SKM-1 treated with dmso at 0.1 percent for 144 hours (cell line): Measurements from ENCODE around the gene MGAM2.

Experiments
- DNase-seq: peaks from one replicate; lab custom pipeline; 2025; ENCODE audit not compliant: unreplicated experiment; lab: John Stamatoyannopoulos, UW

The MGAM2 gene

DNA sequence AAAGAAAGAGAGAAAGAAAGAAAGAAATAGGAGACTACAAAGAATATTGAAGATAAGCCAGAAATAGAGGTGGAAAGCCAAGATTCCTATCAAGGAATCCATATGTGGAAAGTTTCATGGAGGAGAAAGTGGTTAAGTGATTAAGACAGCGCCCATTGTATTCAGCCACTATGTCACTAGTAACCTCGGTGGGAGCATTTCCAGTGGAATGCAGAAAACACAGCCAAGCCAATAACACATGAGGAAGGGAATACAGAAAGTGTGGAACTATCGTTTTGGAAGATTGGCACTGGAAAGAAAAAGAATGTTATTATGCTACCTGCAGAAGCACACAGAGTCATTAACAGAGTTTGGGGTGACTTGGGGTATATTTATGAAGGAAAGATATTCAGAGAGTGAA, 2.7 kb downstream of the MGAM2 start:
- no peak for DNase-seq

DNA sequence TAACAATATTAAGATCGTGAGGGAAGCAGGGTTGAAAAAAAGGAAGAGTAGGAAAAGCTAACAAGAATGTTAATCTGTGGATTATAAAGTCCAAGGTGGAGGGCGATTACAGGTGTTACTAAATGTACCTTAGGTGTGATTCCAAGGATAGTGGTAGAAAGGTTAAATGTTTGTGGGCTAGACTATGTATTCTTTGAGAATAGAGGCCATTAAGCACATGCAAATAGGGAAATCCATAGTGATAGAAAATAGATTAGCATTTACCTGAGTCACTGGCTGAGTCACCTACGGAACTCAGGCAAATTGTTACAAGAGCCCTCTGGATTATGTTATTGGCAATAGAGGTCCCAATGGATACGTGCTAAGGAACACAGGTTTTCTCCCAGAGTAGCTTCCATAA, 9.0 kb downstream of the MGAM2 start:
- no peak for DNase-seq

- DNase-seq = no peak
These were observed 11.7 kb downstream of the MGAM2 start for GRCh38 chr7:142123184-142123583.

DNA sequence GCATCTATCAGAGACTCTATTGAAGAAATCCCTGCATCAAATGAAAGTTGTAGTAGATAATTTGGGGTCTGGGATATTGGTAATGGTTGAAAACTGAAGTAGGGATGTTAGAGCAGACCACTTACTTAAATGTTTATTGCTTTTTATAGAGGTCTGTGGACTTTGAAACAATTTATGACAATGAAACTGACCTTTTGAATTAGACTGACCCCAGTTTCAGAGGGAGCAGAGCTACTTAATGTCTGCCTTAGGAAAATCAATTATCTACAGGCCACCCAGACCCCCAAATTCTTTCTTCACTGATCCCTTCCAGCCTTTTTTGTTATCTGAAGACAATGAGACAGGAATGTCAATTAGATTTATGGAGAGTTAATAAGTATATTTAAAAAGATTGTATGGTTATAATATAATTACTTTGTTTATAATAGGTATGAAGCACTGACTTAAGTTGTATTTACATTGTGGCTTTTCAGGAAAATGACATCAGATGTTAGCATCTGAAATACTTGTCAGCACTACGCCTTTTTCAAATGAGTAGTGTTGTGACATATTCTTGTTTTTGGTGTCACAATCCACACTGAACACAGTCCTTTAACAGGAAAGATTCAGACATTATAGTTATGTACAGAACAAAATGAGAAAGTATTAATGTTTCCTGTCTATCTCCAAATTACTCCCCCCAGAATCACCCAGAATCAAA, 13.9 kb downstream of the MGAM2 start:
- no peak for DNase-seq

GRCh38 chr7:142130267-142130666, 18.7 kb downstream of the MGAM2 start:
- no peak for DNase-seq

DNA sequence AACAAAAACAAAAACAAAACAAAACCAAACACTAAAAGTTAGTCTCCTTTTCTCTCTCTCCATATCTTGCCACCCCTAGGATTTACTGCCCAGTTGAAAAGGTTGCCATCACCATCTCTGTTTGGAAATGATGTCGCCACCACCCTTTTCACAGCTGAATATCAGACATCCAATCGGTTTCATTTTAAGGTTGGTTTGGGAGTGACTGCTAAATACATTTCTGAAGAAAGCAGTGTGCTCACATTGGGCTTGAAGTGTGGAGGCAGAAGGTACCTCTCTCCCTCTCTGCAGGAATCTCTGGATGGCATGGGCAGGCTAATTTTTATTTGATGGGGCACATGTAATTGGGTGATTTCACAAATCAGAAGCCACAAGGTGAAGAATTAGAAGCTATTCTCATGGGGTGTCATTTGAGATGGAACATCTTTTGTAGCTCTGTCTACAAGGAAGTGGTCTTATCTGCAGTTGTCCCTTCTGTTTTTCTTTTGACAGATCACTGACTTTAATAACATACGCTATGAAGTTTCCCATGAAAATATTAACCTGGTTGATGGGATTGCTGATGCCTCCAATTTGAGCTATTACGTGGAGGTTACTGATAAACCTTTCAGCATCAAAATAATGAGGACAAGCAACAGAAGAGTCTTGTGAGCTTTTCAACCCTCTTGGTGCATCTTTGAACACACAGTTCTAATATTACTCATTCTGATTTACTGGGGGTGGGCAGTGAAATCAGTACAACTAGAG, 20.1 kb downstream of the MGAM2 start:
- no peak for DNase-seq

GRCh38 chr7:142133731-142134148, 22.2 kb downstream of the MGAM2 start:
- no peak for DNase-seq

DNA sequence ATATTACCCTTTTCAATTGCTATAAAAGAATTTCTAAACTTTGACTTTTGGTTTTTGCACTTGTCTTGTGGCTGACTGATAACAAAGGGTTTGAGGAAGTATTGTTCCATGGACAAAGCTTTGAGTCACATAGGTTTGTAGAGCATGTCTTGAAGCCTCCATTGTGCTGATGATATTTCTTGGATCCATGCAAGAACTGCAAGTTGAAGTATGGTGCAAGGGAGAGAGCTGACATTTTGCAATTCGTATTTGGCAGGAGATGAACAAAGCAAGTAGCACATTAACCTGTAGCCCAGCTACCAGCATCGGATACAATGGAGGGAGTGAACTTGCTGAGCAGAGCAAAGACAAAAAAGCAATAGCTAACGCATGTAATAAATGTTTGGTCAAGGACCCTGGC, 23.4 kb downstream of the MGAM2 start:
- DNase-seq = peak; percentile 60

- DNase-seq = no peak
These were observed 27.5 kb downstream of the MGAM2 start for GRCh38 chr7:142138996-142139395.

- DNase-seq = no peak
These were observed 28.3 kb downstream of the MGAM2 start for GRCh38 chr7:142139597-142140400.

DNA sequence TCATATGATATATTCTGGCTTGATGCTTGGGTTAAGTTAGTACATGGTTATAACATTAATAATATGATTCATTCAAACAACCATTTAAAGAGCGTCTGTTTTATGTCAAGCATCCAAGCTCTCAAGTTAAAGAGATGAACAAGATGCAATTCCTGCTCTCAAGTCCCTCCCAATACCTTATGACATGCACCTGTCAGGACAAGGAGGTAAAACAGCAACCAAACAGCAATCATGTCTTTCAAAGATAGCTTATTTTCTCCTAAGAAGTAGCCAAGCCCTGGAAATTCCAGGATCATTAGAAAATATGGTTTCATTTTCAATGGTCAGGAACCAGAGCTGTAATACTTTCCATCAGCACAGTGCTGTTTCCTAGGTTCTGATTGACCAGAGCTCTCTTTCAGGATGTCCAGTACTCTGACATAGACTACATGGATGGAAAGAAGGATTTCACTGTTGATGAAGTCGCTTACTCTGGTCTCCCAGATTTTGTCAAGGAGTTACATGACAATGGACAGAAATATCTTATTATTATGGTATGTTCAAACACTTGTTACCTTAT, 29.0 kb downstream of the MGAM2 start:
- DNase-seq = no peak

DNA sequence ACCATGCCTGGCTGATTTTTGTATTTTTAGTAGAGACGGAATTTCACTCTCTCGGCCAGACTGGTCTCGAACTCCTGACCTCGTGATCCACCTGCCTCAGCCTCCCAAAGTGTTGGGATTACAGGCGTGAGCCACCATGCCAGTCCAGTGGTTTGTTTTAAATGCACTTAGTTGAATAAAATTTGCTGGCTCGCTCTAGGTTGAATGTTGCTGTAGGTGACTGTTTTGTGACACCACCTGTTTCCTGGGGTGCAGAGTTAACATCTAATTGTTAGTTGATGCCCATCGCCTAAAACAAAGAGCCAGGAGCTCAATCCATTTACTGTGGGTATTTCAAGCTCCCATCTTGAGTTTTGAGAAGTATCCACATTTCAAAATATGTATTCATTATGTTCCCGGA, 31.2 kb downstream of the MGAM2 start:
- DNase-seq = no peak

DNA sequence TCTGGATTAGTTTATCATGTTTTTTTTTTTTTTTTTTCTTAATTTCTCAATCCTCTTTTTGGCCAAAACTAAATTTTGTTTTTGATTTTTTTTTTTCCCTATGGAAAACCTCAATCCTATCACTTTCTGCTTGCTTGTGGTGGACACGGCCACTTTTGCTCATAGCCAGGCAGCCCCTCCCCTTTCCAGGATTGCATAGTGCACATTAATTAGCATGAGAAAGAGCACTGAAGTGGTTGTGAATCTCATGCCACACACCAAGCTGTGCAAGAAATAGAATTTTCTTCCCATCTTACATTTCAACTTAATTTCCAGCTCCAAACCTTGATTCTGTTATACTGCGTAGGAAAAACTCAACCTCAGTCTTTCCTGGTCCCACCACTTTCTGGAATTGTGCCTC, 34.6 kb downstream of the MGAM2 start:
- no peak for DNase-seq

DNA sequence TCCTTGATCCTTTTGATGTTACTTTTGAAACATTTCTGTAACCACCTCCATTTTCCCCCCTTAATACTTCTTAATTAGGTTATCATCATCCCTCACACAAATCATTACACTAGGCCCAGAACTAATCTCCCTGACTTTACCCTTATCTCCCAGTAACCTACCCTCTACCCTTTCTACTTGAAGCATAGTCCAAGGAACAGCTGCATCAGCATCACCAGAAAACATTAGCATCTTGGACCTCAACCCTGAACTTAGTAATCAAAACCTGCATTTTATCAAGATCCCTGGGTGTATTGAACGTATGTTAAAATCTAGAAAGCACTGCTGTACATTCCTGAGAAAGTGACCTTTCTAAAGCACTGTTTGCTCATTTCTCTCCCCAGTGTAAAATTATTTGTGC, 38.8 kb downstream of the MGAM2 start:
- DNase-seq = no peak

GRCh38 chr7:142150869-142151268, 39.4 kb downstream of the MGAM2 start:
- DNase-seq = no peak

DNA sequence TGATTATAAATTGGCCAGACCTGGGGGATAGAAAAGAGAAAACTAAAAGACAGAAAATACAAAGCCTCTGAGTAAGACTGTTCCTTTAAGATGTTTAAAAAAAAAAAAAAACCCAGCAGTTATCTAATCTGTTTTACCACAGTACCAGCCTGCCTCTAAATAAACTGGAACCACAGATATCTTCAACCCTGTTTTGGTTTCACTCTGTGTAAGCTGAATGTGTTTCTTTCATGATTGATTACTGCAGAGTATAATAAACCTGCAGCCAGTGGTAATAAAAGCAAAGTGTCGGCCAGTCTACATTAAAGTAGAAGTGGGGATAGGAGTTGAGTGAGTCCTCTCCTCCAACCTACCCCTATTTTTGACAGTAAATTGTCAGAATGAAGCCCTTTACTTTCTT, 40.6 kb downstream of the MGAM2 start:
- no peak for DNase-seq

DNA sequence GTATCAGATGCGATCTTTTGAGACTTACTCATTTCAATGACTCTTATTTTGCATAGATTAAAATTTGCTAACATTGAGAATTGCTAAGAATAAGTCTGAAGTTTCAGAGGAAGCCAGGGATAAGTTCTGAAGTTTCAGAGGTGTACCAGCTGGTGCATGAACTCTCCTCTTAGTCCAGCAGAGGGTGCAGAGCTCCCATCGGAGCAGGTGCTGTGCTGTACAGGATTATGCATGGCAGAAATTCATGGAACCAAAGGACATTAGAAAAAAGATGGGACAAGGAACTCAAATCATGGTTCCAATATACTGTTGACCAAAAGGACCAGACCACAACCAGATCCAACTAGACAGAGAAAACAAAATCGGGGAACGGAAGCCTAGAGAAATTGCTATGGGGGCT, 41.9 kb downstream of the MGAM2 start:
- peak; percentile 6 for DNase-seq

DNA sequence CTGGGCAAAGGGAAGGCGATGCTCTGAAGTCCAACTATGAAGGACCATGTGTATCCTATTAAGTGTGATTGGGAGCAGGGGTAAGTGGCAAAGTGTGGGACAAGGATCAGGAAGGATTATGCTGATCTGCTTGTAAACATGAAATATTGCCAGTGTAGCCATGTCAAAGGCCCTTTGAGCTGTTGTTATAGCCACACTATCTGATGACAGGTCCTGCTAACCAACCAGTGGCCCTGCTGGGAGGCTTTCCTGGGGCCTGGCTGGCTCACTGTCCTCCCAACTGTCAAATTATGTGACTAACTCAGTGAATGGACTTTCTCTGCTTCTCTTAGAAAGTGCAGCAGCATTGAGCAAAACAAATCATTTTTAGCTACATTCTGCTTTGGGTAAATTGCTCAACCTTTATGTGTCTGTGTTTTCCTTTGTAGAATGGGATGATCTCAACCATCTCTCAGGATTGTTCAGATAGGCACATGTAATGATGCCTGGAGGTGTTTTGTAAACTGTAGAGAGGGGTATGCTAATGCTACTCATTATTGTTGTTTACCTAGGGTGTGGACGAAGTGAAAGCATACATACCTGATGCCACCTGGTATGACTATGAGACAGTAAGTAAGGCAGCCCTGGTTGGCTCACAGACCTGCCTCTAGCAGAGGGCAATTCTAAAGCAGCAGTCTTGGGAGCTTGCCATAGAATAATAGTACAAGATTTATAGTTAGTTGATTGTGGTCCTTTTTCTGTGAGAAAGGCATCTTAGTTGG, 47.4 kb downstream of the MGAM2 start:
- DNase-seq = no peak

GRCh38 chr7:142161921-142162320, 50.4 kb downstream of the MGAM2 start:
- DNase-seq = no peak

- no peak for DNase-seq
These were observed 57.2 kb downstream of the MGAM2 start for GRCh38 chr7:142168746-142169145.

DNA sequence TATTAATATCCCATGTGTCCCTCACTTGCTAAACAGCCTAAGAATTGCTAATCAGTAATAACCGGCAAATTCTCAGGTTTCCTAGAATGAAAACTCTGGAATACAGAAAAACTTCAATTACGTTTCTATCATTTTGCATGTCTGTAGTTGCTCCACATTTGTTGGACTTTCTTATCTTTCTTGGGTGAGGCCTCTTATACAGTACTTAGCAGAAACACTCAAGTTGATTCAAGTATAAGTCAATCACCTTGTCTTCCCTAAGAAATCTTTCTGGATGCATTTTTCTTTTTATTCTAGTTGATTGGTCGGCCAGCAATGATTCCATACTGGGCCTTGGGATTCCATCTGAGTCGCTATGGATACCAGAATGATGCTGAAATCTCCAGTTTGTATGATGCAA, 61.4 kb downstream of the MGAM2 start:
- DNase-seq = no peak
